GM23338 (cell line): ENCODE data around the gene GPR139. TPM values are rescaled to one million over a fixed set of nuclear protein-coding genes. Genes with fewer than 3 reads are reported as not detected.

Experiments
- ATAC-seq: fragments of 200-7000 bp; cut with Tn5 transposase; 3 replicates; pipeline ENCODE4 v1.9.1; 2020
- DNase-seq: peaks from one replicate; pipeline ENCODE4 v3.0.0-alpha.2; 2015; ENCODE audit warnings: low spot score
- H2AFZ ChIP-seq: fragments of 200-600 bp; sonication (generic); 2 replicates; pipeline ENCODE4 v1.8.0; 2016; ENCODE audit warnings: antibody characterized with exemption, mild to moderate bottlenecking, moderate library complexity
- H3F3A ChIP-seq: fragments of 200-600 bp; sonication (generic); replicated peaks from 2 replicates; pipeline ENCODE4 v1.8.0; 2017; ENCODE audit warnings: antibody characterized with exemption, mixed run types, low read depth
- H3K27ac ChIP-seq: fragments of 200-600 bp; sonication (generic); 2 replicates; pipeline ENCODE4 v1.6.1; 2016; ENCODE audit warnings: low read depth
- H3K27me3 ChIP-seq: fragments of 200-600 bp; sonication (generic); 2 replicates; pipeline ENCODE4 v1.8.0; 2016; ENCODE audit warnings: mild to moderate bottlenecking, mixed run types, moderate library complexity; ENCODE audit not compliant: insufficient read depth
- H3K36me3 ChIP-seq: fragments of 200-600 bp; sonication (generic); 2 replicates; pipeline ENCODE4 v1.8.0; 2016; ENCODE audit warnings: mild to moderate bottlenecking; ENCODE audit not compliant: insufficient read depth
- H3K4me1 ChIP-seq: fragments of 200-600 bp; sonication (generic); 2 replicates; pipeline ENCODE4 v1.8.0; 2016; ENCODE audit warnings: mild to moderate bottlenecking, moderate library complexity; ENCODE audit not compliant: insufficient read depth
- H3K4me2 ChIP-seq: fragments of 200-600 bp; sonication (generic); 2 replicates; pipeline ENCODE4 v1.7.1; 2017; ENCODE audit warnings: mixed run types
- H3K4me3 ChIP-seq: fragments of 200-600 bp; sonication (generic); 2 replicates; pipeline ENCODE4 v1.6.1; 2016; ENCODE audit warnings: mixed run types
- H3K79me2 ChIP-seq: fragments of 200-600 bp; sonication (generic); replicated peaks from 2 replicates; pipeline ENCODE4 v1.8.0; 2017; ENCODE audit warnings: mild to moderate bottlenecking; ENCODE audit not compliant: insufficient read depth
- H3K9me2 ChIP-seq: fragments of 200-600 bp; sonication (generic); 2 replicates; pipeline ENCODE4 v1.8.0; 2017; ENCODE audit not compliant: insufficient read depth
- H4K20me1 ChIP-seq: fragments of 200-600 bp; sonication (generic); replicated peaks from 2 replicates; pipeline ENCODE4 v1.8.0; 2017; ENCODE audit warnings: mild to moderate bottlenecking; ENCODE audit not compliant: insufficient read depth
- H3K27ac Mint-ChIP-seq: 2 replicates; pipeline ENCODE4 v1.8.0; 2020; ENCODE audit warnings: inconsistent platforms, mild to moderate bottlenecking, moderate library complexity, mixed read lengths
- H3K27me3 Mint-ChIP-seq: 3 replicates; pipeline ENCODE4 v1.8.0; 2022; ENCODE audit warnings: low read depth, mild to moderate bottlenecking, moderate library complexity, mixed read lengths, inconsistent platforms; ENCODE audit not compliant: insufficient read depth, poor library complexity
- H3K36me3 Mint-ChIP-seq: 3 replicates; pipeline ENCODE4 v1.8.0; 2021; ENCODE audit warnings: low read depth, mild to moderate bottlenecking, inconsistent platforms, moderate library complexity, mixed read lengths
- H3K4me1 Mint-ChIP-seq: 3 replicates; pipeline ENCODE4 v1.8.0; 2020; ENCODE audit warnings: mild to moderate bottlenecking, inconsistent platforms, mixed read lengths
- H3K4me3 Mint-ChIP-seq: 3 replicates; pipeline ENCODE4 v1.8.0; 2021; ENCODE audit warnings: moderate library complexity, mild to moderate bottlenecking, inconsistent platforms, mixed read lengths
- H3K9me3 Mint-ChIP-seq: 3 replicates; pipeline ENCODE4 v1.8.0; 2020; ENCODE audit warnings: moderate library complexity, mild to moderate bottlenecking, inconsistent platforms, mixed read lengths
- ETS1 ChIP-seq: IDR thresholded peaks from 2 replicates; pipeline ENCODE4 v1.6.1; 2016; ENCODE audit warnings: antibody characterized with exemption
- EZH2 ChIP-seq: fragments of 200-600 bp; sonication (generic); IDR thresholded peaks from one replicate; pipeline ENCODE4 v1.8.0; 2017; ENCODE audit warnings: antibody characterized with exemption, mild to moderate bottlenecking, low read depth; ENCODE audit not compliant: unreplicated experiment
- EZH2phosphoT487 ChIP-seq: fragments of 200-600 bp; sonication (generic); IDR thresholded peaks from one replicate; pipeline ENCODE4 v1.8.1; 2018; ENCODE audit warnings: antibody characterized with exemption; ENCODE audit not compliant: unreplicated experiment
- JUNB ChIP-seq: IDR thresholded peaks from one replicate; pipeline ENCODE4 v1.6.1; 2016; ENCODE audit warnings: antibody characterized with exemption; ENCODE audit not compliant: unreplicated experiment
- NANOG ChIP-seq: IDR thresholded peaks from 2 replicates; pipeline ENCODE4 v1.6.1; 2016; ENCODE audit warnings: antibody characterized with exemption, borderline replicate concordance
- POLR2AphosphoS5 ChIP-seq: IDR thresholded peaks from 2 replicates; pipeline ENCODE4 v1.6.1; 2016; ENCODE audit warnings: antibody characterized with exemption, low read depth
- ZNF331 ChIP-seq: fragments of 250-450 bp; sonication (Bioruptor Pico); IDR thresholded peaks from 2 replicates; pipeline ENCODE4 v1.5.0; 2020; ENCODE audit warnings: low read depth, mild to moderate bottlenecking, moderate library complexity
- polyA plus RNA-seq: library from polyadenylated mRNA; unstranded; fragments of >200 nt; fragmentation: Nextera tagmentation; extraction: Ambion mirVana; gene quantifications from 2 replicates; pipeline ENCODE4 v1.2.1, GENCODE V29; 2016
- total RNA-seq: library from RNA; depleted of rRNA; stranded (reverse); fragments of >200 nt; shearing (Covaris generic); gene quantifications from 2 replicates; pipeline ENCODE4 v1.2.3, GENCODE V29; 2014
- TF ChIP-seq, protein P1 (sequence below): IDR thresholded peaks from one replicate; pipeline ENCODE4 v1.6.1; 2018; ENCODE audit warnings: antibody characterized with exemption; ENCODE audit not compliant: unreplicated experiment

GPR139 gene
- total and polyA plus RNA-seq, 2 experiments from 2014 or later = 0.66 to 2.3 TPM

GRCh38 chr16:20001856-20002707, 71.6 kb downstream of the GPR139 start (continued):
- TF ChIP-seq, protein P1, sequence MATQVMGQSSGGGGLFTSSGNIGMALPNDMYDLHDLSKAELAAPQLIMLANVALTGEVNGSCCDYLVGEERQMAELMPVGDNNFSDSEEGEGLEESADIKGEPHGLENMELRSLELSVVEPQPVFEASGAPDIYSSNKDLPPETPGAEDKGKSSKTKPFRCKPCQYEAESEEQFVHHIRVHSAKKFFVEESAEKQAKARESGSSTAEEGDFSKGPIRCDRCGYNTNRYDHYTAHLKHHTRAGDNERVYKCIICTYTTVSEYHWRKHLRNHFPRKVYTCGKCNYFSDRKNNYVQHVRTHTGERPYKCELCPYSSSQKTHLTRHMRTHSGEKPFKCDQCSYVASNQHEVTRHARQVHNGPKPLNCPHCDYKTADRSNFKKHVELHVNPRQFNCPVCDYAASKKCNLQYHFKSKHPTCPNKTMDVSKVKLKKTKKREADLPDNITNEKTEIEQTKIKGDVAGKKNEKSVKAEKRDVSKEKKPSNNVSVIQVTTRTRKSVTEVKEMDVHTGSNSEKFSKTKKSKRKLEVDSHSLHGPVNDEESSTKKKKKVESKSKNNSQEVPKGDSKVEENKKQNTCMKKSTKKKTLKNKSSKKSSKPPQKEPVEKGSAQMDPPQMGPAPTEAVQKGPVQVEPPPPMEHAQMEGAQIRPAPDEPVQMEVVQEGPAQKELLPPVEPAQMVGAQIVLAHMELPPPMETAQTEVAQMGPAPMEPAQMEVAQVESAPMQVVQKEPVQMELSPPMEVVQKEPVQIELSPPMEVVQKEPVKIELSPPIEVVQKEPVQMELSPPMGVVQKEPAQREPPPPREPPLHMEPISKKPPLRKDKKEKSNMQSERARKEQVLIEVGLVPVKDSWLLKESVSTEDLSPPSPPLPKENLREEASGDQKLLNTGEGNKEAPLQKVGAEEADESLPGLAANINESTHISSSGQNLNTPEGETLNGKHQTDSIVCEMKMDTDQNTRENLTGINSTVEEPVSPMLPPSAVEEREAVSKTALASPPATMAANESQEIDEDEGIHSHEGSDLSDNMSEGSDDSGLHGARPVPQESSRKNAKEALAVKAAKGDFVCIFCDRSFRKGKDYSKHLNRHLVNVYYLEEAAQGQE = no peak
- TF ChIP-seq EZH2 (no peak), POLR2AphosphoS5 (no peak), NANOG (no peak), ZNF331 (no peak), JUNB (no peak), ETS1 (no peak)

GRCh38 chr16:19997734-19998133, 76.0 kb downstream of the GPR139 start:
- Mint-ChIP-seq H3K27me3 (no peaks in the 10 kb centered on the region), H3K4me1 (no peaks in the 10 kb centered on the region; the same call in 1 of the 3 replicates), H3K27ac (no peak overlapping the region), H3K36me3 (no peaks in the 10 kb centered on the region), H3K9me3 (no peaks in the 10 kb centered on the region; the same call in 2 of the 3 replicates), H3K4me3 (no peak overlapping the region)
- H2AFZ ChIP-seq = 0 out of 2 replicates have a peak overlapping the region, but pooled peaks have one; percentile 5
- ATAC-seq (no peak), DNase-seq (no peak)
- no peaks in the 10 kb centered on the region for H3K27me3 ChIP-seq
- TF ChIP-seq JUNB (no peak), ETS1 (no peak), EZH2phosphoT487 (no peak)
- H3K79me2 ChIP-seq = no peaks in the 10 kb centered on the region
- no peaks in the 10 kb centered on the region for H3K4me1 ChIP-seq
- no peaks in the 10 kb centered on the region for H4K20me1 ChIP-seq
- no peaks in the 10 kb centered on the region for H3K9me2 ChIP-seq
- H3K4me3 ChIP-seq = no peak overlapping the region
- H3K4me2 ChIP-seq = no peak overlapping the region
- no peak overlapping the region for H3K27ac ChIP-seq
- no peaks in the 10 kb centered on the region for H3F3A ChIP-seq
- H3K36me3 ChIP-seq = no peaks in the 10 kb centered on the region
